HK-2 (cell line): Measurements from ENCODE around the gene PACSIN2.

Experiments used
- DNase-seq: peaks from one replicate; pipeline ENCODE4 v3.0.0-alpha.2; 2018; ENCODE audit not compliant: unreplicated experiment

The PACSIN2 gene

DNA sequence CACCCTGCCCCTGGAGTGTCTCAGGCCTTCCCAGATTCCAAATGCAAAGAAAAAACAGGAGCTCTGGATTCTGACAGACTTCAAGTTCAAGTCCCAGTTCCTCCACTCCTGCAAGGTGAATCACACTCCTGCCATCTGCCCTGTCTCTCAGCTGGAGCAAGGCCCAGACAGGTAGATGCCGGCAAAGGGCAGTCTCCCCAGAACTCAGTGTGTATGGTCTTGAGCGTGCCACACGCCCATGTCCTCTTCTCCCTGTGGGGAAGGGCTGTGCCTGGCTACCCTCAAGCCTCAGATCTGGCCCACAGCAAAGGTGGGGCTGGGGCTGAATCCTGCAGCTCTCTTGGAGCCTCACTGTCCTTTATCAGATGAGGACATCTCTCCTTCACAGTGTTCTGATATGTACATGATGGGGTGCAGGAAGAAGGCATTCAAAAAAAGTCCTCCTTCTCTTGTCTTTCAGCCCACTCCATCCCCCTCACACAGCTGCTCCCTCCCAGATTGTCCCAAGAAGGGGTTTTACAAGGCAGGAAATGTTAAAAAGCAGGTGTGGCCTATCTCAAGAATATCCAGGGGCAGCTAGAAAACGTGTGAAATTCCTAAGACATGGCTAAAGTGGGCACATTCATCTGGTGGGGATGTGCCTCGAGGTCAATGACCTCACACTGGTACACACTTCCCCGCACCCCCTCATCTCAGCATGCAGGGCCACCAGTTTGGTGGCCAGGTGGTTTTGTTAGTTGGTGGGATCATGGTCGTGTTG is 130.2 kb downstream of the PACSIN2 start:
- DNase-seq = no peak

DNA sequence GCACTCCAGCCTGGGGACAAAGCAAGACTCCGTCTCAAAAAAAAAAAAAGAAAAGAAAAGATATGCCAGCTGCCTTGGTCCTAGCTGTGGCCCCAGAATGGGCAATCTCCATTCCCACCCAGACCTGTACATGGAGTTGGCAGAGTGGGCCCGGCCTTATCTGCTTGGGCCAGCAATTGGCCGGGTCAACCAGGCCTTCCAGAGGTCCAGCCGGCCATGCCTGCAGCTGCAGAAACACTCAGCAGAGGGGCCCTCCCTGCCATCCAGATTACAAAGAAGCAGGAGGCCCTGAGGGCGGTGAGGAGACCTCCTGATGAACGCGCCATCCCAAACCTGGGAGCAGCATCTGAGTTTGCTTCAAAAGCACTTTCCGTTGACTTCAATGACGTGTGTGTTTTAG is 131.0 kb downstream of the PACSIN2 start:
- no peak for DNase-seq

GRCh38 chr22:42883121-42883520 is 131.8 kb downstream of the PACSIN2 start:
- no peak for DNase-seq

DNA sequence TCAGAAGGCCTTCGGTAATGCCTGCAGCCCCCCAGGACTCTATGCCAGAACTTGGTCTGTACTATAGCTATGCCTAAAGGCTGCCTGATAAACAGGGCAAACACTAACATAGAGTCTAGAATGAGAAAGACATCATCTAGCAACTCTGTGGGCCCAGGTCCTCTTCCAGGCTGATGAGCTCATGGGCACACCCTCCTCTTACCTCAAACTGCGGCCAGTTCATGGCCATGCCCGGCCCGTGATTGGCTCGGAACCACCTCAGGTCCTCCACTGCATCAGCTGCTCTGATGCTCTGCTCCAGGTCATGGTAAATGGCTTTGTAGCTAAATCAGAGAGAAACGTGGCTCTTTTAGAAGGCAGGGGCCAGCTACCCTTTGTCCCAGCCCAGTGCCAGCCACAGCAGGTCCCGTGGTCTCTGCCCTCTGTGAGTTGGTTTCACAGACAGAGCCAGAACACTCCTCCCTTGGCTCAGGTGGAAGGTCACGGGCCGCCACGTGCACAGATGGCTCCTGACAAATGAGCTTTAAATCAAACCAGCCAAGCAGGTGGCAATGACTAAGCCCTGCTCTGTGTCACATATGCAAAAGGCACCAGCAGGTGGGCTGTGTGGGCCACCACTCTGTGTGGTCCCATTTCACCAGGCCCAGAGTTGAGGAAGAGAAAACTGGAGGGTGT is 132.8 kb downstream of the PACSIN2 start:
- no peak for DNase-seq

DNA sequence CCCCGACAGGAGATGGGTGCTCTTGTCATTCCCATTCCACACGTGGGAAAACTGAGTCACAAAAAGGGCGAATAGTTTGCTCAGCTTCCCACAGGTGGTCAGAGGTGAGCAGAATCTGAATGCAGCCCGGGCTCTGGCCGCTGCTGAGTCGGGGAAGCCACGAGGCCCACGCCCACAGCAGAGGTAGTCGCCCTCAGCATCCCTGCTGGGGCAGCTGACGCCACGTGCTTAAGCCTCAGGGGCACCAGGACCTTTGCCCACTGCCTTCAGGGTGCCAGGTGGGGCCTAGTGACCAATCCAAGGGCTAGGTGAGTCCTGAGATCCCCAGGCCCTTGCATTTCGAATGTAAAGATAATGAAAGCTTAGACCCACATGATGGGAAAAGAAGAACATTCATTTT is 133.7 kb downstream of the PACSIN2 start:
- no peak for DNase-seq

- DNase-seq = no peak
Observed at GRCh38 chr22:42880815-42881214, 134.1 kb downstream of the PACSIN2 start.

- no peak for DNase-seq
Observed at GRCh38 chr22:42879371-42880021, 135.5 kb downstream of the PACSIN2 start.

DNA sequence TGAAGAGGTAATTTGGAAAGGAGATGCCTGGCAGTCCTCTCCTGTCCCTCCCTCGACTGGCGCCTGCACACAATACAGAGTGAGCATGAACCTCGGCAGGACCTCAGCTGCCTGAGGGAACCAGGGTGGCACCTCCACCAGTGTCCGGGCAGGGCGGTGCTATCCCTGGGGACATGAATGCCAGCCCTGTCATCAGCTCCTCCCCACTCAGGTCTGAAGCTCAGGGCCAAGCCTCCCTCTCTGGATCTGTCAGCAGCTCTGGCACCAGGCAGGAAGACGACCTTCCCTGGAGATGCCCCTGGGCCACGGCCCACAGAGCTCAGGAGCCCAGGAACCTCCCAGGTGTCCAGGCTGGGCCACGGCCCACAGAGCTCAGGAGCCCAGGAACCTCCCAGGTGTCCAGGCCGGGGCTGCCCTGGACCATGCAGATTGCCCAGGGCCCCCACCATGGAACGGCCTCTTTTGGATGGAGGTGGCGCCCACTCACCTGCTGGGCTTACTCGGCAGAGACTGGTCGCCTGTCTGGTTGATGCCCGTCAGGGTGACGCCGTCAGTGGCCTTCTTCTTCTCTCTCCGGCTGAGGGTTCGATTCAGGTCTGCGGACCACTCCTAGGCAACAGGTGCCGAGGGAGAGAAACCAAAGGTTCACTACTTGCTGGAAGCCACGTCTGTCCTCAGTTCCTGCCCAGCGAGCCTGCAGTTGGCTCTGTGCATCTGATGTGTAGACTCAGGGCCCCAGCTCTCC is 136.2 kb downstream of the PACSIN2 start:
- DNase-seq = no peak

- DNase-seq = no peak
Observed at GRCh38 chr22:42877597-42878340, 137.2 kb downstream of the PACSIN2 start.

- no peak for DNase-seq
Observed at GRCh38 chr22:42877158-42877557, 137.8 kb downstream of the PACSIN2 start.

- no peak for DNase-seq
Observed at GRCh38 chr22:42876041-42876440, 138.9 kb downstream of the PACSIN2 start.

DNA sequence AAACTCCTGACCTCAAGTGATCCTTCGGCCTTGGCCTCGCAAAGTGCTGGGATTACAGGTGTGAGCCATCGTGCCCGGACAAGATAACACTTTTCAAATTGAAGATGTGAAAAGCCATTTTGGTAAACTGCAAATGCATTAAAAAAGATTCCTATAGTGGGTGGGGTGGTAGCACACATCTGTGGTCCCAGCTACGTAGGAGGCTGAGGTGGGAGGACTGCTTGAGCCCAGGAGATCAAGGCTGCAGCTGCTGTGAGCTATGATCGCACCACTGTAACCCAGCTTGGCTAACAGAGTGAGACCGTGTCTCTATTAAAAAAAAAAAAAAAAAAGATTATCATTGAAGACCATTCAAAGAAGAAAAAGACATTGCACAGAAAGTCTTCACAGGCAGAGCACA is 140.9 kb downstream of the PACSIN2 start:
- DNase-seq = no peak

DNA sequence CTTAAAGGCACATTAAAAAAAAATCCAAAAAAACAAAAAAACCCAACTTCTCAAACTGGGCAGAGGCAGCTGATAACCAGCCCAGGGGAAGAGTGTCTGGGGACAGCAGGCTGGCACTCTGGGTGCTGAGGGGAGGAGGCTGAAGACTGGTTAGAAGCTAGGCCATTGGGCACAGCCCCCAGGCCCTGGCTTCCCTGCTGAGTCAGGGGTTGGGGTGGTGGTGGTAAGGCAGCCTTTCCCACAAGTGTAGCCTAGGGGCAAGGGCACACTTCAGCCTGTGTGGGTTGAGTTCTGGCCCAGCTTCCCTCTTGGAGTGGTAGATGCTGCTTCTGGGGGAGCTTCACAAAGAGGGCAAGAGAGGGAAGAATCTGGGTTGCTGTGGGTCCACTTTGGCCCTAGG is 141.6 kb downstream of the PACSIN2 start:
- DNase-seq = no peak

GRCh38 chr22:42872821-42873220 is 142.1 kb downstream of the PACSIN2 start:
- DNase-seq = no peak

DNA sequence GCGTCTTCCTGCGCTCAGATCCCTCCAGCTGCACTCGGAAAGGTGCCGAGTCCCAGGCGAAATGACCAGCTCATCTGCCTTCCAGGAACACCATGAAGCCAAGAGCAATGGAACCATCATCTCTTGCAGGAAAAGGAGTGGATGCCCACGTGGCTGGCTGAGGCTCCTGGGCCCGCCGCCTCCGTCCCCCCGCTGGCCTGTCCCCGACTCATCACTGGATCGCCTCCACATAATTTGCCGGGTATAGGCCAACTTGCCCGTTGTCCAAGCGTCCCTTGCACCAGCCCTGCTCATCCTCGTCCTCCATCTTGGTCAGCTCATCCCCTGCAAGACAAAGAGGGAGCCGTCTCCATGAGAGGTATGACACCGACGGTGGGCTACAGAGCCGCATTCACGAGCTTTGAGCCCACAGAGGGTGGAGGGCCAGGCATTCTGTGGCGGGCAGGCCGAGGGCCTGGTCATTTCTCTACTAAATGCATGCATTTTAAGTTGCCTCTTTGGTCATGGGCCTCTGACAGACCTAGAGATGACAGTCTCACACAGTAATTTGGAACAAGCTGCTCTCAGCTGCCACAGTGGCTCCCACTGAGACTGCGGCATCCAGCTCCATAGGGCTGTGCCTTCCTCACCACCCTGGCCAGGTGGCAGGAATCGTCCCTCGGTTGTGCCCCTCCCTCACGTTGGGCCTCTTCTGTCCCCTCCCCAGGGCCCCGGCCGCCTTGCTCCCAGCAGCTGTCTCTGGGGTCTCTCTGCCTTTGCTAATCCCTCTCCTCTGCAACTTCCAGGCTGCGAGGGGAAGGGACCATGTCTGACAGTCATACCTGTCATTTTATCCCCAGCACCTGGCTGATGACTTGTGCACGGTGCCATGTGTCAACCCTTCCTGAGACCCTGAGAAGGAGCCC is 143.6 kb downstream of the PACSIN2 start:
- DNase-seq = no peak

GRCh38 chr22:42869888-42870480 is 145.0 kb downstream of the PACSIN2 start:
- no peak for DNase-seq

GRCh38 chr22:42869463-42869862 is 145.5 kb downstream of the PACSIN2 start:
- DNase-seq = no peak

DNA sequence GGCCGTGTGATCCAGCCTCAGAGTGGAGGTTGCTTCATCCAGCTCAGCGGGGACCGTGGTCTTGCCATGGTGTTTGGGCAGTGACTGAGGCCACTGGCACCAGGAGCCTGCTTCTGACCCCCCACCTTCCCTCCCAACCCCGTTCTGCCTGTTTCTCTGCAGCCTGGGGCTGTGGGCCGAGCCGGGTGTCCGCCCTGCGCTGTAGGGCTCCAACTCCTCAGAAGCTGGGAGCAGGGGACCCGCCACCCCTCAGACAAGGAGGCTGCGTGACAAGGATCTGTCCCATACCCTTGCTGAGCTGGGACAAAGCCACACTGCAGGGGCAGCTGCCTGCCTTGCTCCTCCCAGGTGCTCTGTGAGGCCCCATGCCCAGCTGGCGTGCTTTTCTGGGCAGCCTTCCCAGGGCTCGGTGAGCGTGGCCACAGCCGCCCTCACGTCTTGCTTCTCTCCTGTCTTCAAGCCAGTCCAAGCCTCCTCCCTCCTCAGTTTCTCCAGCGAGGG is 146.1 kb downstream of the PACSIN2 start:
- no peak for DNase-seq

- DNase-seq = no peak
Observed at GRCh38 chr22:42866100-42866499, 148.8 kb downstream of the PACSIN2 start.

- no peak for DNase-seq
Observed at GRCh38 chr22:42865536-42865935, 149.4 kb downstream of the PACSIN2 start.
